Natural killer cell treated with Interleukin-12 subunit alpha and Interleukin-12 subunit beta and Interleukin-15 and Interleukin-18, amount 100 ng/mL, for 72 hours (primary cell): Measurements from ENCODE around the gene FARS2. TPM values are rescaled to one million over a fixed set of nuclear protein-coding genes. Genes with fewer than 3 reads are reported as not detected.
"Not testable (repeated sequence)": the region's sequence is repeated elsewhere in the genome, so short reads cannot be mapped to it uniquely, and the experiment has no call there.

Source experiments
- ATAC-seq, 2 donors: fragments of 150-1000 bp; cut with Tn5 transposase in 1 of 2; sonication (Bioruptor Pico), chemical (Tn5 transposase) in 1 of 2; 2 replicates each; pipeline ENCODE4 v1.10.0; 2021
- DNase-seq: peaks from one replicate; pipeline ENCODE4 v3.0.0; 2022; ENCODE audit warnings: low spot score
- H3K27ac Mint-ChIP-seq, 2 donors: 1 replicate in 1 of 2; 2 replicates in 1 of 2; pipeline ENCODE4 v1.8.0; 2022; ENCODE audit warnings: mixed read lengths in 2 of 2, mild to moderate bottlenecking in 1 of 2, moderate library complexity in 1 of 2
- H3K27me3 Mint-ChIP-seq, 2 donors: 1 replicate in 1 of 2; 2 replicates in 1 of 2; pipeline ENCODE4 v1.8.0; 2022; ENCODE audit warnings: mixed read lengths in 2 of 2
- H3K36me3 Mint-ChIP-seq: one replicate; pipeline ENCODE4 v1.8.0; 2022; ENCODE audit warnings: mixed read lengths
- H3K4me1 Mint-ChIP-seq, 2 donors: 1 replicate in 1 of 2; 2 replicates in 1 of 2; pipeline ENCODE4 v1.8.0; 2022; ENCODE audit warnings: low read depth in 2 of 2, mixed read lengths in 2 of 2, mild to moderate bottlenecking in 1 of 2
- H3K4me3 Mint-ChIP-seq: one replicate; pipeline ENCODE4 v1.8.0; 2022; ENCODE audit warnings: mixed read lengths
- H3K9me3 Mint-ChIP-seq: 2 replicates; pipeline ENCODE4 v1.8.0; 2022; ENCODE audit warnings: mixed read lengths
- total RNA-seq, 2 donors: library from RNA; stranded (reverse); gene quantifications; one replicate each; pipeline ENCODE4 v1.2.3, GENCODE V29; 2022

Gene FARS2
- total RNA-seq, 2 donors from 2014 or later = 20.4 to 41.7 TPM

- no peak overlapping the region for H3K27ac Mint-ChIP-seq
- H3K27me3 Mint-ChIP-seq = no peaks in the 10 kb centered on the region
- H3K4me1 Mint-ChIP-seq = peaks cover 11 to 12% of the 10 kb centered on the region in 2 donors
- peaks cover 6% of the 10 kb centered on the region for H3K36me3 Mint-ChIP-seq
- no peak for ATAC-seq
- no peak for DNase-seq
- no peaks in the 10 kb centered on the region for H3K9me3 Mint-ChIP-seq
- no peak overlapping the region for H3K4me3 Mint-ChIP-seq
Measured at GRCh38 chr6:5632348-5632935, 371.1 kb downstream of the FARS2 start.

- no peak for DNase-seq
- Mint-ChIP-seq H3K36me3 (peaks cover under 1% of the 10 kb centered on the region), H3K9me3 (no peaks in the 10 kb centered on the region), H3K4me3 (no peak overlapping the region), H3K27ac (no peak overlapping the region), H3K27me3 (no peaks in the 10 kb centered on the region), H3K4me1 (peaks cover 5 to 7% of the 10 kb centered on the region in 2 donors)
- no peak for ATAC-seq
Measured at GRCh38 chr6:5634525-5634924, 373.2 kb downstream of the FARS2 start.

- Mint-ChIP-seq H3K36me3 (peaks cover 7% of the 10 kb centered on the region), H3K4me1 (peaks cover 5 to 7% of the 10 kb centered on the region in 2 donors), H3K4me3 (no peak overlapping the region), H3K27me3 (no peaks in the 10 kb centered on the region), H3K27ac (no peak overlapping the region), H3K9me3 (peaks cover 8% of the 10 kb centered on the region)
- ATAC-seq (no peak), DNase-seq (no peak)
Measured at GRCh38 chr6:5636210-5637030, 375.1 kb downstream of the FARS2 start.

- Mint-ChIP-seq H3K27ac (no peak overlapping the region), H3K4me3 (no peak overlapping the region), H3K27me3 (no peaks in the 10 kb centered on the region), H3K9me3 (peaks cover 8% of the 10 kb centered on the region), H3K36me3 (peaks cover 7% of the 10 kb centered on the region), H3K4me1 (peaks cover 3 to 4% of the 10 kb centered on the region in 2 donors)
- no peak for ATAC-seq
- DNase-seq = no peak
Measured at GRCh38 chr6:5637714-5638113, 376.4 kb downstream of the FARS2 start.

GRCh38 chr6:5638666-5639065 is 377.4 kb downstream of the FARS2 start:
- Mint-ChIP-seq H3K9me3 (peaks cover 8% of the 10 kb centered on the region), H3K4me3 (no peak overlapping the region), H3K27ac (no peak overlapping the region), H3K4me1 (no peaks in the 10 kb centered on the region), H3K27me3 (no peaks in the 10 kb centered on the region), H3K36me3 (peaks cover 7% of the 10 kb centered on the region)
- DNase-seq (no peak), ATAC-seq (no peak)

GRCh38 chr6:5639193-5639592 is 377.9 kb downstream of the FARS2 start:
- no peaks in the 10 kb centered on the region for H3K27me3 Mint-ChIP-seq
- peaks cover 7% of the 10 kb centered on the region for H3K36me3 Mint-ChIP-seq
- no peak overlapping the region for H3K27ac Mint-ChIP-seq
- H3K9me3 Mint-ChIP-seq = peaks cover 8% of the 10 kb centered on the region
- H3K4me3 Mint-ChIP-seq = no peak overlapping the region
- no peaks in the 10 kb centered on the region for H3K4me1 Mint-ChIP-seq
- DNase-seq (no peak), ATAC-seq (no peak)

GRCh38 chr6:5640614-5641013 is 379.3 kb downstream of the FARS2 start:
- H3K4me1 Mint-ChIP-seq = no peaks in the 10 kb centered on the region
- H3K9me3 Mint-ChIP-seq = peaks cover 8% of the 10 kb centered on the region
- ATAC-seq (no peak), DNase-seq (no peak)
- no peak overlapping the region for H3K4me3 Mint-ChIP-seq
- peaks cover 7% of the 10 kb centered on the region for H3K36me3 Mint-ChIP-seq
- H3K27me3 Mint-ChIP-seq = no peaks in the 10 kb centered on the region
- no peak overlapping the region for H3K27ac Mint-ChIP-seq

- no peak for ATAC-seq
- H3K27ac Mint-ChIP-seq = no peak overlapping the region
- H3K4me3 Mint-ChIP-seq = no peak overlapping the region
- H3K9me3 Mint-ChIP-seq = peaks cover 8% of the 10 kb centered on the region
- DNase-seq = no peak
- peaks cover 0 to 2% of the 10 kb centered on the region in 2 donors for H3K4me1 Mint-ChIP-seq
- no peaks in the 10 kb centered on the region for H3K27me3 Mint-ChIP-seq
- H3K36me3 Mint-ChIP-seq = peaks cover 7% of the 10 kb centered on the region
Measured at GRCh38 chr6:5644523-5645185, 383.3 kb downstream of the FARS2 start.

GRCh38 chr6:5645328-5646290 is 384.3 kb downstream of the FARS2 start:
- ATAC-seq (no peak), DNase-seq (no peak)
- H3K27ac Mint-ChIP-seq = no peak overlapping the region
- H3K9me3 Mint-ChIP-seq = peaks cover 3% of the 10 kb centered on the region
- no peaks in the 10 kb centered on the region for H3K27me3 Mint-ChIP-seq
- H3K4me3 Mint-ChIP-seq = no peak overlapping the region
- peaks cover 4% of the 10 kb centered on the region for H3K36me3 Mint-ChIP-seq
- H3K4me1 Mint-ChIP-seq = peaks cover 0 to 2% of the 10 kb centered on the region in 2 donors

- Mint-ChIP-seq H3K27ac (no peak overlapping the region), H3K9me3 (no peaks in the 10 kb centered on the region), H3K4me1 (peaks cover 0 to 5% of the 10 kb centered on the region in 2 donors), H3K4me3 (no peak overlapping the region), H3K36me3 (no peaks in the 10 kb centered on the region), H3K27me3 (no peaks in the 10 kb centered on the region)
- ATAC-seq = no peak
- no peak for DNase-seq
Measured at GRCh38 chr6:5652406-5653137, 391.3 kb downstream of the FARS2 start.

GRCh38 chr6:5653801-5654200 is 392.5 kb downstream of the FARS2 start:
- ATAC-seq (no peak), DNase-seq (no peak)
- H3K4me3 Mint-ChIP-seq = no peak overlapping the region
- H3K4me1 Mint-ChIP-seq = peaks cover 0 to 5% of the 10 kb centered on the region in 2 donors
- no peaks in the 10 kb centered on the region for H3K9me3 Mint-ChIP-seq
- H3K36me3 Mint-ChIP-seq = no peaks in the 10 kb centered on the region
- H3K27ac Mint-ChIP-seq = no peak overlapping the region
- H3K27me3 Mint-ChIP-seq = no peaks in the 10 kb centered on the region

- Mint-ChIP-seq H3K4me1 (peaks cover 0 to 11% of the 10 kb centered on the region in 2 donors), H3K36me3 (no peaks in the 10 kb centered on the region), H3K27me3 (peaks cover 0 to 3% of the 10 kb centered on the region in 2 donors), H3K9me3 (no peaks in the 10 kb centered on the region), H3K27ac (no peak overlapping the region), H3K4me3 (no peak overlapping the region)
- DNase-seq (no peak), ATAC-seq (no peak)
Measured at GRCh38 chr6:5656226-5656625, 394.9 kb downstream of the FARS2 start.

GRCh38 chr6:5656695-5657094 is 395.4 kb downstream of the FARS2 start:
- not testable (repeated sequence) for H3K27me3 Mint-ChIP-seq, DNase-seq, ATAC-seq

More at GRCh38 chr6:5656695-5657094, 395.4 kb downstream of the FARS2 start:
- H3K36me3 Mint-ChIP-seq, H3K9me3 Mint-ChIP-seq, H3K4me3 Mint-ChIP-seq, H3K27ac Mint-ChIP-seq: not testable (repeated sequence)
- H3K4me1 Mint-ChIP-seq = peaks cover 0 to 14% of the 10 kb centered on the region in 2 donors
